Trophoblast cell (in vitro differentiated cells and primary cell): ENCODE data around the gene ARF6.
A peak's percentile ranks its signal among the peaks of the same experiment; 100 is the strongest.

Source experiments
- DNase-seq, 2 donors: peaks; one replicate each; pipeline ENCODE4 v3.0.0-alpha.2; 2016
- H2AFZ ChIP-seq: 2 replicates; pipeline ENCODE4 v1.6.1; 2013; ENCODE audit warnings: low read length, moderate library complexity, mild to moderate bottlenecking; ENCODE audit not compliant: insufficient read depth, poor library complexity
- H2AK5ac ChIP-seq: 2 replicates; pipeline ENCODE4 v1.6.1; 2013; ENCODE audit warnings: mild to moderate bottlenecking, low read length
- H2BK120ac ChIP-seq: 2 replicates; pipeline ENCODE4 v1.6.1; 2013; ENCODE audit warnings: low read length, mild to moderate bottlenecking, moderate library complexity; ENCODE audit not compliant: insufficient read depth, poor library complexity
- H2BK12ac ChIP-seq: 2 replicates; pipeline ENCODE4 v1.6.1; 2013; ENCODE audit warnings: mild to moderate bottlenecking, low read length, moderate library complexity
- H2BK5ac ChIP-seq: 2 replicates; pipeline ENCODE4 v1.6.1; 2013; ENCODE audit warnings: low read length, low read depth, moderate library complexity, mild to moderate bottlenecking; ENCODE audit not compliant: poor library complexity
- H3K14ac ChIP-seq: 2 replicates; pipeline ENCODE4 v1.6.1; 2013; ENCODE audit warnings: mild to moderate bottlenecking, low read length
- H3K18ac ChIP-seq: 2 replicates; pipeline ENCODE4 v1.6.1; 2013; ENCODE audit warnings: mild to moderate bottlenecking, low read length
- H3K23ac ChIP-seq: 2 replicates; pipeline ENCODE4 v1.6.1; 2013; ENCODE audit warnings: low read length
- H3K27ac ChIP-seq: 2 replicates; pipeline ENCODE4 v1.5.1; 2013; ENCODE audit warnings: low read depth, mild to moderate bottlenecking, inconsistent platforms, low read length, moderate library complexity
- H3K27me3 ChIP-seq: 2 replicates; pipeline ENCODE4 v1.6.1; 2013; ENCODE audit warnings: inconsistent platforms, mild to moderate bottlenecking, low read length, moderate library complexity; ENCODE audit not compliant: insufficient read depth
- H3K36me3 ChIP-seq, 2 experiments: 1 replicate in 1 of 2; 2 replicates in 1 of 2; pipeline ENCODE4 v1.6.1; 2013; ENCODE audit warnings: low read length in 2 of 2, mild to moderate bottlenecking in 2 of 2, moderate library complexity in 1 of 2; ENCODE audit not compliant: insufficient read depth in 2 of 2, control insufficient read depth in 1 of 2
- H3K4ac ChIP-seq: 2 replicates; pipeline ENCODE4 v1.6.1; 2013; ENCODE audit warnings: low read depth, mild to moderate bottlenecking, low read length, moderate library complexity
- H3K4me1 ChIP-seq, 2 experiments: 1 replicate in 1 of 2; 2 replicates in 1 of 2; pipeline ENCODE4 v1.6.1; 2013; ENCODE audit warnings: low read length in 2 of 2, mild to moderate bottlenecking in 2 of 2, moderate library complexity in 1 of 2; ENCODE audit not compliant: insufficient read depth in 2 of 2, control insufficient read depth in 1 of 2
- H3K4me2 ChIP-seq: 2 replicates; pipeline ENCODE4 v1.6.1; 2013; ENCODE audit warnings: inconsistent platforms, mild to moderate bottlenecking, low read length, moderate library complexity
- H3K4me3 ChIP-seq: 2 replicates; pipeline ENCODE4 v1.5.1; 2013; ENCODE audit warnings: mild to moderate bottlenecking, low read depth, low read length, inconsistent platforms
- H3K79me1 ChIP-seq: one replicate; pipeline ENCODE4 v1.6.1; 2013; ENCODE audit warnings: low read length
- H3K79me2 ChIP-seq: 2 replicates; pipeline ENCODE4 v1.6.1; 2013; ENCODE audit warnings: low read length, mild to moderate bottlenecking; ENCODE audit not compliant: control insufficient read depth, insufficient read depth, poor library complexity
- H3K9ac ChIP-seq: 2 replicates; pipeline ENCODE4 v1.6.1; 2013; ENCODE audit warnings: mild to moderate bottlenecking, low read length
- H3K9me3 ChIP-seq: 2 replicates; pipeline ENCODE4 v1.6.1; 2013; ENCODE audit warnings: low read depth, mild to moderate bottlenecking, control low read depth, inconsistent platforms, low read length; ENCODE audit not compliant: insufficient read depth
- H4K12ac ChIP-seq: 2 replicates; pipeline ENCODE4 v1.6.1; 2013; ENCODE audit warnings: low read depth, mild to moderate bottlenecking, low read length, moderate library complexity
- H4K8ac ChIP-seq: 2 replicates; pipeline ENCODE4 v1.6.1; 2013; ENCODE audit warnings: low read depth, mild to moderate bottlenecking, low read length, moderate library complexity
- H4K91ac ChIP-seq: one replicate; pipeline ENCODE4 v1.6.1; 2013; ENCODE audit warnings: low read depth, mild to moderate bottlenecking, low read length, moderate library complexity
- WGBS: extraction: QIAGEN DNeasy Blood & Tissue Kit; methylation state at CpG from one replicate; pipeline ENCODE4 v1.1.7; 2013; ENCODE audit warnings: missing lambda C conversion rate; ENCODE audit not compliant: insufficient read length, insufficient coverage; ENCODE audit errors: extremely low coverage; 5-methylcytosine and 5-hydroxymethylcytosine counted together

ARF6 gene

DNA sequence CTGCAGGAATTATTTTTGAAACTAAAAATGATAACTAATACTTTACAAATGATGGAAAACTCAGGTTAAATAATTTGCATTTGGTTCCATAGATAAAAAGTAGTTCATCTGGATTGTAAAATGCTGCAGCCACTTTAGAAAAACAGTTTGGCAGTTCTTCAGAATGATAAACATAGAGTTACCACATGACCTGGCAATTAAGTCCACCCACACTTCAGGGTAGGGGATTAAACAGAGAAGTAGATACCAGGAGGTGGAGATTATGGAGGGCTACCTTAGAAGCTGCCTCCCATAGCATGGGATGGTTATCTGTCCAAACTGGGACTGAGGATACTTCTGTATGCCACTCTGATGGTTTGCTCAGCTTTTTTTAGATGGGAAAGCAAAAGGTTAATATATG lies 22.2 kb downstream of the ARF6 start:
- DNase-seq: no peak
- peaks cover 2% of the 10 kb centered on the region for H3K79me1 ChIP-seq
- no peak overlapping the region for H3K9ac ChIP-seq
- no peak overlapping the region for H3K4me2 ChIP-seq
- no peak overlapping the region for H4K91ac ChIP-seq
- no peaks in the 10 kb centered on the region for H3K79me2 ChIP-seq
- H3K27me3 ChIP-seq: no peaks in the 10 kb centered on the region
- no peak overlapping the region for H4K8ac ChIP-seq
- H3K4ac ChIP-seq: no peak overlapping the region
- H3K36me3 ChIP-seq: no peaks in the 10 kb centered on the region
- no peak overlapping the region for H2AK5ac ChIP-seq
- H2BK12ac ChIP-seq: peak overlapping the region; percentile 64
- H3K4me3 ChIP-seq: no peak overlapping the region
- no peak overlapping the region for H3K23ac ChIP-seq
- no peak overlapping the region for H3K18ac ChIP-seq
- no peak overlapping the region for H4K12ac ChIP-seq
- no peaks in the 10 kb centered on the region for H3K9me3 ChIP-seq
- no peak overlapping the region for H3K27ac ChIP-seq
- no peak overlapping the region for H2BK5ac ChIP-seq
- H2AFZ ChIP-seq: no peak overlapping the region
- H2BK120ac ChIP-seq: no peak overlapping the region
- H3K14ac ChIP-seq: no peak overlapping the region
- H3K4me1 ChIP-seq: peaks cover 2 to 4% of the 10 kb centered on the region in 2 experiments

- Histone ChIP-seq H3K18ac (no peak overlapping the region), H4K12ac (no peak overlapping the region), H3K27me3 (no peaks in the 10 kb centered on the region), H3K4me2 (no peak overlapping the region), H2BK120ac (no peak overlapping the region), H3K79me1 (peaks cover 2% of the 10 kb centered on the region), H3K36me3 (no peaks in the 10 kb centered on the region), H3K9me3 (no peaks in the 10 kb centered on the region), H2AFZ (no peak overlapping the region), H3K79me2 (no peaks in the 10 kb centered on the region), H4K8ac (no peak overlapping the region), H2AK5ac (no peak overlapping the region), H3K27ac (no peak overlapping the region), H3K14ac (no peak overlapping the region), H3K23ac (no peak overlapping the region), H3K9ac (no peak overlapping the region), H2BK5ac (no peak overlapping the region), H3K4ac (no peak overlapping the region), H3K4me1 (peaks cover 2 to 4% of the 10 kb centered on the region in 2 experiments), H4K91ac (no peak overlapping the region), H3K4me3 (no peak overlapping the region), H2BK12ac (no peak overlapping the region)
- DNase-seq: no peak
- WGBS: no CpG with 5 or more reads among the region's 2 CpGs
Observed at GRCh38 chr14:49918706-49919105, 25.8 kb downstream of the ARF6 start.

DNA sequence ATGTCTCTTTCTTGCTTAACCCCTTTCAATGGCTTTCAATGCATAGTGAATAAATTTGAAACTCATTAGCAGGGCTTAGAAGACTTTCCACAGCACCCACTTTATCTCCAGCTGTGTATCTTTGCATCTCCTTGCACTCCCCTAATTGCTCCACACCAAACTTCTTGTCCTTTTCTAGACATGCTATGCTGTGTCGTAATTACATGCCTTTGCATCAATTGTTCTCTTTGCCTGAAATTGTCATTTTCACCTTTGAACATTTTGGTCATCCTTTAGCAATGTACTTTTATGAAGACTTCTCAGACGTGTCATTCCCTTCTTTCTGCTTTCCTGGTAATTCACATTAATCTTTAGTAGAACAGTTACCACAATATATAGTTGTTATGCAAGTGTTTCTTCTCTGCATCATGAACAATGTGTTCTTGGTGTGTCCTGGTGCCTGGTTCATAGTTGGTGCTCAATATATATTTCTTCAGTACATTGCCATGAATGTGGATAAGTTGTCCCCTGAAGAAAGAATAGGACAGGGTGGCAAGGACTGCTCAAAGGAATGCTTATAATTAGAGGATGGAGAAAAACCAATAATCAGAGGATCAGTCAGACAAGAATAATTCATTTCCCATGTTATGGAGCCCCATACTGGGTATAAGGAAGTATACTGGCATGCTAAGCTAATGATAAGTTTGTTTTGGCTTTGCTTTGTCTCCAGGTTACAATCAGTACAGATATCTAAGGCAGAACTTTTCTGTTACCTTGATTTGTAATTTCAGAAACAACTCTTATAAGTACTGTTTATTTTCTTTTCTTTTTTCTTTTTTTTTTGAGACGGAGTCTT lies 27.2 kb downstream of the ARF6 start:
- no peaks in the 10 kb centered on the region for H3K79me2 ChIP-seq
- no peak overlapping the region for H2BK12ac ChIP-seq
- no peaks in the 10 kb centered on the region for H3K27me3 ChIP-seq
- H3K23ac ChIP-seq: no peak overlapping the region
- no peak overlapping the region for H2AFZ ChIP-seq
- no peak overlapping the region for H3K27ac ChIP-seq
- H3K4me1 ChIP-seq: peaks cover 2 to 4% of the 10 kb centered on the region in 2 experiments
- H3K79me1 ChIP-seq: peaks cover 2% of the 10 kb centered on the region
- H3K4ac ChIP-seq: no peak overlapping the region
- no peak overlapping the region for H4K12ac ChIP-seq
- no peak overlapping the region for H2BK120ac ChIP-seq
- H3K18ac ChIP-seq: no peak overlapping the region
- no peak overlapping the region for H4K8ac ChIP-seq
- H3K9me3 ChIP-seq: no peaks in the 10 kb centered on the region
- H2BK5ac ChIP-seq: no peak overlapping the region
- H2AK5ac ChIP-seq: no peak overlapping the region
- WGBS: no CpG with 5 or more reads among the region's 3 CpGs
- no peak overlapping the region for H3K4me2 ChIP-seq
- no peak overlapping the region for H4K91ac ChIP-seq
- no peak overlapping the region for H3K9ac ChIP-seq
- no peak overlapping the region for H3K4me3 ChIP-seq
- DNase-seq: peak; percentile 48 to 95
- H3K36me3 ChIP-seq: no peaks in the 10 kb centered on the region
- H3K14ac ChIP-seq: no peak overlapping the region

GRCh38 chr14:49920935-49921334 lies 28.1 kb downstream of the ARF6 start:
- Histone ChIP-seq H3K27me3 (no peaks in the 10 kb centered on the region), H3K4me2 (no peak overlapping the region), H2AFZ (no peak overlapping the region), H3K9me3 (no peaks in the 10 kb centered on the region), H2AK5ac (no peak overlapping the region), H3K79me2 (no peaks in the 10 kb centered on the region), H3K18ac (no peak overlapping the region), H2BK5ac (no peak overlapping the region), H3K23ac (no peak overlapping the region), H2BK120ac (no peak overlapping the region), H4K12ac (no peak overlapping the region), H3K4me3 (no peak overlapping the region), H3K36me3 (no peaks in the 10 kb centered on the region), H3K4me1 (peaks cover 2 to 4% of the 10 kb centered on the region in 2 experiments), H3K9ac (no peak overlapping the region), H3K79me1 (peaks cover 2% of the 10 kb centered on the region), H3K4ac (no peak overlapping the region), H3K14ac (no peak overlapping the region), H2BK12ac (no peak overlapping the region), H4K91ac (peak overlapping the region; percentile 24), H3K27ac (no peak overlapping the region), H4K8ac (no peak overlapping the region)
- no CpG with 5 or more reads among the region's 2 CpGs for WGBS
- DNase-seq: peak in 1 of 2 donors; percentile 29
